K562 (cell line): ENCODE measurements around the gene SYNRG. TPM values are rescaled to one million over a fixed set of nuclear protein-coding genes. Genes with fewer than 3 reads are reported as not detected.

ENCODE experiments used
- ATAC-seq: fragments of 200-7000 bp; cut with Tn5 transposase; 3 replicates; pipeline ENCODE4 v1.9.1; 2020; ENCODE audit warnings: moderate library complexity
- BruUV-seq: library from RNA; stranded (reverse); fragments of 400-500 nt; replicated peaks from 2 replicates; lab custom pipeline; 2021; lab: Mats Ljungman, UMichigan
- CTCF ChIA-PET: fragments of 300-600 bp; formaldehyde crosslinking; extraction: SDS; loops from one replicate; lab custom pipeline; 2021; ENCODE audit warnings: low intra/inter-chr PET ratio; lab: Yijun Ruan, JAX
- POLR2A ChIA-PET: fragments of 300-600, 350-650 bp; sonication (Branson Sonifier 250); formaldehyde crosslinking; extraction: SDS; loops from one replicate; lab custom pipeline; 2021; ENCODE audit warnings: antibody characterized with exemption, inconsistent platforms; lab: Yijun Ruan, JAX
- DNase-seq, 4 experiments: peaks; one replicate each; pipeline versions ENCODE4 v3.0.0 to v3.0.0-alpha.2; 2011 to 2018; ENCODE audit warnings: low spot score in 3 of 4, mixed read lengths in 3 of 4; ENCODE audit errors: extremely low read depth in 1 of 4
- FAIRE-seq: peaks from 2 replicates; lab custom pipeline; 2011; peaks lifted over from hg19 to GRCh38; lab: Jason Lieb, UNC
- H2AFZ ChIP-seq: 2 replicates; pipeline ENCODE4 v1.6.0; 2011; ENCODE audit warnings: low read depth, low read length, control low read depth, inconsistent platforms
- H3K27ac ChIP-seq: fragments of 200-600 bp; 3 replicates; pipeline ENCODE4 v1.8.0; 2011; ENCODE audit warnings: low read depth, mild to moderate bottlenecking, control low read depth, inconsistent platforms, low read length, moderate library complexity, mixed read lengths; ENCODE audit errors: extremely low read depth
- H3K27me3 ChIP-seq, 2 experiments: fragments of 300-600 bp in 1 of 2; 2 replicates in 1 of 2; 3 replicates in 1 of 2; pipeline versions ENCODE4 v1.6.0 to v1.8.0; 2011; ENCODE audit warnings: inconsistent platforms in 2 of 2, low read length in 2 of 2, mild to moderate bottlenecking in 1 of 2, mixed read lengths in 1 of 2, moderate library complexity in 1 of 2; ENCODE audit not compliant: control insufficient read depth in 2 of 2, insufficient read depth in 2 of 2
- H3K36me3 ChIP-seq: fragments of 300-600 bp; 3 replicates; pipeline ENCODE4 v1.8.0; 2011; ENCODE audit warnings: mild to moderate bottlenecking, low read length, inconsistent platforms; ENCODE audit not compliant: control insufficient read depth, insufficient read depth
- H3K4me1 ChIP-seq, 2 experiments: fragments of 200-600 bp in 1 of 2; replicated peaks in 1 of 2; 2 replicates in 1 of 2; 3 replicates in 1 of 2; pipeline versions ENCODE4 v1.5.1 to v1.8.0; 2011; ENCODE audit warnings: inconsistent platforms in 2 of 2, low read length in 2 of 2, mild to moderate bottlenecking in 1 of 2, mixed read lengths in 1 of 2, moderate library complexity in 1 of 2; ENCODE audit not compliant: control insufficient read depth in 2 of 2, insufficient read depth in 2 of 2
- H3K4me2 ChIP-seq: 2 replicates; pipeline ENCODE4 v1.6.1; 2011; ENCODE audit warnings: low read length, control low read depth, inconsistent platforms, mixed read lengths; ENCODE audit not compliant: insufficient read depth
- H3K4me3 ChIP-seq: fragments of 200-600 bp; sonication (generic), shearing (Covaris generic); 2 replicates; pipeline ENCODE4 v1.5.1; 2016; ENCODE audit warnings: control low read depth, inconsistent platforms
- H3K79me2 ChIP-seq: fragments of 200-600 bp; 3 replicates; pipeline ENCODE4 v1.8.0; 2011; ENCODE audit warnings: low read length, inconsistent platforms; ENCODE audit not compliant: control insufficient read depth, insufficient read depth
- H3K9ac ChIP-seq, 2 experiments: 2 replicates each; pipeline versions ENCODE4 v1.6.0 to v1.6.1; 2011; ENCODE audit warnings: low read depth in 2 of 2, low read length in 2 of 2, control low read depth in 1 of 2, inconsistent platforms in 1 of 2, mild to moderate bottlenecking in 1 of 2, mixed read lengths in 1 of 2; ENCODE audit not compliant: insufficient read depth in 1 of 2
- H3K9me1 ChIP-seq: one replicate; pipeline ENCODE4 v1.6.0; 2011; ENCODE audit warnings: inconsistent platforms, mild to moderate bottlenecking, low read length, moderate library complexity; ENCODE audit not compliant: control insufficient read depth, insufficient read depth
- H3K9me3 ChIP-seq: replicated peaks from 2 replicates; pipeline ENCODE4 v1.5.1; 2011; ENCODE audit warnings: low read depth, low read length, inconsistent platforms; ENCODE audit not compliant: control insufficient read depth, insufficient read depth
- H4K20me1 ChIP-seq: replicated peaks from 2 replicates; pipeline ENCODE4 v1.6.1; 2011; ENCODE audit warnings: low read length, inconsistent platforms, mixed read lengths; ENCODE audit not compliant: control insufficient read depth, insufficient read depth
- DNMT1 ChIP-seq: fragments of 450-650 bp; IDR thresholded peaks from 2 replicates; pipeline ENCODE4 v1.6.1; 2016; ENCODE audit warnings: antibody characterized with exemption, mild to moderate bottlenecking
- NKRF ChIP-seq: fragments of 450-650 bp; IDR thresholded peaks from 2 replicates; pipeline ENCODE4 v1.6.1; 2016; ENCODE audit warnings: borderline replicate concordance
- RBM22 ChIP-seq: fragments of 200-400 bp; formaldehyde crosslinking; IDR thresholded peaks from 2 replicates; pipeline ENCODE4 v1.6.1; 2018; ENCODE audit warnings: low read length, low read depth; ENCODE audit not compliant: poor library complexity, severe bottlenecking
- SPI1 ChIP-seq: IDR thresholded peaks from 2 replicates; pipeline ENCODE4 v1.6.1; 2011; ENCODE audit warnings: low read depth, low read length, control low read depth, borderline replicate concordance
- THRAP3 ChIP-seq: fragments of 450-650 bp; IDR thresholded peaks from 2 replicates; pipeline ENCODE4 v1.6.1; 2016; ENCODE audit warnings: mild to moderate bottlenecking, inconsistent platforms, borderline replicate concordance
- ZBTB7A ChIP-seq: IDR thresholded peaks from 2 replicates; pipeline ENCODE4 v1.6.1; 2011; ENCODE audit warnings: low read depth, mild to moderate bottlenecking, low read length, moderate library complexity, borderline replicate concordance; ENCODE audit not compliant: control insufficient read depth
- WGBS: fragments of 100-300 bp; shearing (Covaris generic); methylation state at CpG from one replicate; pipeline ENCODE4 v1.1.6; 2016; ENCODE audit warnings: low coverage, mixed read lengths; ENCODE audit not compliant: insufficient coverage; ENCODE audit errors: missing lambda C conversion rate; 5-methylcytosine and 5-hydroxymethylcytosine counted together
- in situ Hi-C: fragments of 300-500 bp; cut with MboI; formaldehyde crosslinking; loops from 4 replicates; pipeline ENCODE4 v1.15.0; 2018; ENCODE audit warnings: inconsistent platforms, mixed read lengths
- intact Hi-C: fragments of 100-400 bp; cut with micrococcal nuclease; formaldehyde crosslinking; loops from 2 replicates; pipeline ENCODE4 v1.14.2; 2022
- polyA plus RNA-seq, 8 experiments: library from polyadenylated mRNA; depleted of rRNA in 4 of 8; stranded (reverse) in 5 of 8; unstranded in 3 of 8; fragments of >200 nt; fragmentation: Nextera tagmentation in 2 of 8; fragmentation: Illumina TruSeq in 1 of 8; extraction: Ambion mirVana in 2 of 8; extraction: Trizol in 1 of 8; gene quantifications; 2 replicates each; pipeline versions ENCODE4 v1.2.1 to v1.2.3, GENCODE V29; 2011 to 2014; ENCODE audit warnings: inconsistent platforms in 1 of 8, missing spikeins in 1 of 8
- total RNA-seq, 7 experiments: library from RNA; depleted of rRNA in 6 of 7; stranded (reverse); fragments of >200 nt in 6 of 7; fragmentation: Illumina TruSeq in 2 of 7; extraction: Trizol in 2 of 7; gene quantifications; 2 replicates each; pipeline versions ENCODE4 v1.2.1 to v1.2.3, GENCODE V29; 2011 to 2021; ENCODE audit warnings: low replicate concordance in 1 of 7
- TF ChIP-seq, protein P1 (sequence below), 3 experiments: fragments of 200-800 bp in 1 of 3; sonication (Bioruptor generic) in 1 of 3; sonication (generic) in 1 of 3; formaldehyde crosslinking in 1 of 3; IDR thresholded peaks; 2 replicates each; pipeline versions ENCODE4 v1.6.1 to v1.8.0; 2016 to 2022; ENCODE audit warnings: mild to moderate bottlenecking in 2 of 3, missing compliant biosample characterization in 2 of 3, missing genetic modification characterization in 2 of 3, missing genetic modification reagents in 1 of 3
- TF ChIP-seq, protein P2 (sequence below): fragments of 250-450 bp; sonication (Bioruptor Pico); IDR thresholded peaks from 2 replicates; pipeline ENCODE4 v1.4.0; 2020

Gene SYNRG
- total and polyA plus RNA-seq, 9 of the 15 experiments (the other 6 are each of a cell fraction or from before 2014, with no cell fraction given), result 2.9 to 28.2 (median 15.1) TPM

GRCh38 chr17:37608351-37609169 lies 658 bp downstream of the SYNRG start:
- intact Hi-C loops, result no loop called here
- Histone ChIP-seq H3K4me3 (peak overlapping the region; percentile 98), H4K20me1 (no peaks in the 10 kb centered on the region), H3K27ac (peak overlapping the region; percentile 84)
- DNase-seq (peak in 2 of 4 experiments; percentile 54 to 57), FAIRE-seq (no peak)
- POLR2A ChIA-PET, result interaction anchor here (0.6 to 2.5 kb wide), 16 partner anchors 8 to 274 kb away, joined by 3 to 24 read pairs (median 4); partner anchors contain the start of gene DDX52
- TF ChIP-seq THRAP3 (no peak), NKRF (0 out of 2 replicates have a peak, but pooled peaks have one; percentile 27), RBM22 (peak; percentile 91), DNMT1 (0 out of 2 replicates have a peak, but pooled peaks have one; percentile 26), ZBTB7A (peak; percentile 68; the same call in 1 of the 2 replicates), SPI1 (peak; percentile 73)
- TF ChIP-seq, protein P1, sequence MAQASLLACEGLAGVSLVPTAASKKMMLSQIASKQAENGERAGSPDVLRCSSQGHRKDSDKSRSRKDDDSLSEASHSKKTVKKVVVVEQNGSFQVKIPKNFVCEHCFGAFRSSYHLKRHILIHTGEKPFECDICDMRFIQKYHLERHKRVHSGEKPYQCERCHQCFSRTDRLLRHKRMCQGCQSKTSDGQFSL (CRISPR knock-in tag; IDR thresholded peaks at IDR 0.05), result no peak
- TF ChIP-seq, protein P1 (tag; IDR thresholded peaks at IDR 0.05), result peak in 1 of 2 experiments; percentile 72; a peak in 1 of 4 replicates
- TF ChIP-seq, protein P2, sequence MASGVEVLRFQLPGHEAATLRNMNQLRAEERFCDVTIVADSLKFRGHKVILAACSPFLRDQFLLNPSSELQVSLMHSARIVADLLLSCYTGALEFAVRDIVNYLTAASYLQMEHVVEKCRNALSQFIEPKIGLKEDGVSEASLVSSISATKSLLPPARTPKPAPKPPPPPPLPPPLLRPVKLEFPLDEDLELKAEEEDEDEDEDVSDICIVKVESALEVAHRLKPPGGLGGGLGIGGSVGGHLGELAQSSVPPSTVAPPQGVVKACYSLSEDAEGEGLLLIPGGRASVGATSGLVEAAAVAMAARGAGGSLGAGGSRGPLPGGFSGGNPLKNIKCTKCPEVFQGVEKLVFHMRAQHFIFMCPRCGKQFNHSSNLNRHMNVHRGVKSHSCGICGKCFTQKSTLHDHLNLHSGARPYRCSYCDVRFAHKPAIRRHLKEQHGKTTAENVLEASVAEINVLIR (CRISPR knock-in tag), result no peak
- TF ChIP-seq, all 486 proteins: peak for 6
- H3K4me2 ChIP-seq, result peak overlapping the region; percentile 79
- H3K9ac ChIP-seq, result peak overlapping the region; percentile 81 to 95
- in situ Hi-C loops, result no loop called here
- BruUV-seq, result TSS peak; percentile 60
- peak overlapping the region; percentile 87 for H2AFZ ChIP-seq
- peaks cover 45% of the 10 kb centered on the region for H3K79me2 ChIP-seq
- WGBS, result 1% methylated on average over 20 of the region's 26 CpGs
- H3K36me3 ChIP-seq, result peaks cover 25% of the 10 kb centered on the region; the same call in 1 of the 3 replicates
- no peaks in the 10 kb centered on the region for H3K9me3 ChIP-seq
- CTCF ChIA-PET, result interaction anchor here (0.8 kb wide), 1 partner anchor 81 kb away, joined by 3 read pairs; no protein-coding TSS in a partner anchor
- H3K4me1 ChIP-seq, result peaks cover 2 to 9% of the 10 kb centered on the region in 2 experiments; a peak in 3 of 5 replicates
- no peaks in the 10 kb centered on the region for H3K9me1 ChIP-seq
- no peaks in the 10 kb centered on the region for H3K27me3 ChIP-seq
- peak; percentile 68 for ATAC-seq
